ENCODE measurements around the gene WDR4.
"Not testable (repeated sequence)": the region's sequence is repeated elsewhere in the genome, so short reads cannot be mapped to it uniquely, and the experiment has no call there.

The WDR4 gene

DNA sequence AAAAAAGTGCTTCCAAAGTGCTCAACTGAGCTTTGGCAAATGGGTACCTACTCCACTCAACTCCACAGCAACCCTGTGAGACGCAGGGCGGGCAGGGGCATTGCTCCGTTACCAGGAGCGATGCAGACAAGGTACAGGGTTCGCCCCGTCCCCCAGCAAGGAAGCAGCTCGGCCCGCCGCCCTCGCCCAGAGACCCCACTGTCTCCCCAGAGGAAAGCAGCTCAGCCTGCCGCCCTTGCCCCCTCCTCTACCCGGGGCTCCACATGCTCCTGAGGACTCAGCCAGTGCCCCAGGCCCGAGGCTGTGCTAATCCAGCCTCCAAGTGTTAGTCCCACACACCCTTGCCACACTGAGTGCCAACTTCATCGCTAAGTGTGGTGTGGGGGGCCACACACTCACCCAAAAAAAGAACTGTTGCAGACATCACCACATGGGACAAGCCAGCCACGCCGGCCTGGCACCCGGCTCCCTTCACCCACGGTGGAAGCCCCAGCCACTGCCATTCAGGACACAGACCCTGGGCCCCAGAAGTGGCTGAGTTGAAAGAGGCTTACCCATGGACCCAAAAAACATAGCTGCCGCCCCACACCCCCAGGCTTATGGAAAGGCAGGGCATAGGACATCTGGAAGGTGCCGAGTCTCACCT, 26.3 kb downstream of the WDR4 start:
- DNase-seq (ENCODE audit: low spot score), result no peak

DNA sequence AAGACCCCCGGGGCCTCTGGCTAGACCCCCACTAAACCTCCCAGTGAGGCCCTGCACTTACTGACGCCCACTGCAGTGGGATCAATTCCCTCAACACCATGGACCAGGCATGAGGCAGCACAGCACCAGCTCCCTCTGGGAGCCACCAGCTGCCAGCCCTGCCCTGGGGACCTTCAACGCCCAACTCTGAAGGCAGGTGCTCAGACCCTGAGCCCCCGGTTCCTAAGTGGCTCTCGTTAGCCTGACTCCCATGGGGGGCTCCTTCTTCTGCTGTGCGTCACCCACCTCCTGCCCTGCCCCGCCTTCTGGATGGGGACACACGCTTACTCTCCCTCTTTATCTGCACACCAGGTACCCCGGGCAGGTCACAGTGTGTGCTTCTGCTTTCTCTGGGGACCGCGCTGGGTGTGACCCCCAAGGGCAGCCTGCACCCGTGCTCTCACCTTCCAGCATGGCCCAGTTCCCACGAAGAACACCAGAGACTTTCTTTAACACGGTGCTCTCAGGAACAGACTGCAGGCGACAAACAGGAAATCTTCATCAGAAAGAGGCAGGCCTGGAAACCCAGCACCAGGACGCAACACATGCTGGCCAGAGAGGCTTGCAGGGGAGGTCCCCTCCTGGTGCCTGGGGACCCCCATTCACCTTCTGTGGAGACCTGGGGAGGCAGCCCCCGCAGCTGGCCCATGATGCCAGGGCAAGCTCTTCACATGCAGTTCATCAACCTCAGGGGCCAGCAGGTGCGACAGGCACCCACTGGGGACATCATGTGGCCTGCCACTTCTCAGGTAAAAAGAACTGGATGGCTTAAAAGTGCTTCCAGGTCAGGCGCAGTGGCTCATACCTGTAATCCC, 27.3 kb downstream of the WDR4 start:
- no peak for DNase-seq (ENCODE audit: low spot score)

DNA sequence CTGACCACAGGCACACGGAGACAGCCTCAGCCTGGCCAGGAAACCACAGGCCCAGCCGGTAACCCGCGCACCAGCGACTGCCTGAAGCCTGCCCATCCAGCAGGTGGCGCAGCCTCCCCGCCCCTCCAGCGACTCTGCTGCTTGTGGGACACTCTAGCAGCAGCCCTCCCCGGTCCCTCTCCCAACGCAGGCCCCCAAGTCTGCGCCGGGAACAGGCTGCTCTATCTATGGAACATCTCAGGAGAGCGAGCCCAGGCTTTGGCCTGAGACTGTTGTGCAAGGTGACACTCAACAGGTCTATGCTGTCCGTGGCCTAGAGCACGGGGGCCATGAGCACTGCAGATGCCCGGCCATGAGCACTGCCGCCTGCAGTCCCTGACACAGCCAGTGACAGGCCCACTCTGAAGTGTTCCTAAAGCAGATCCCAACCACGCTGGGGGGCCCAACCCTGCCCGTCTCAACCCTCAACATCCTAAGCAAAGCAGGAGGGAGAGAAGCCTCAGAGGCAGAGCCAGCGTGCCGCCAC, 28.4 kb downstream of the WDR4 start:
- peak; percentile 73 for DNase-seq (ENCODE audit: low spot score)

DNA sequence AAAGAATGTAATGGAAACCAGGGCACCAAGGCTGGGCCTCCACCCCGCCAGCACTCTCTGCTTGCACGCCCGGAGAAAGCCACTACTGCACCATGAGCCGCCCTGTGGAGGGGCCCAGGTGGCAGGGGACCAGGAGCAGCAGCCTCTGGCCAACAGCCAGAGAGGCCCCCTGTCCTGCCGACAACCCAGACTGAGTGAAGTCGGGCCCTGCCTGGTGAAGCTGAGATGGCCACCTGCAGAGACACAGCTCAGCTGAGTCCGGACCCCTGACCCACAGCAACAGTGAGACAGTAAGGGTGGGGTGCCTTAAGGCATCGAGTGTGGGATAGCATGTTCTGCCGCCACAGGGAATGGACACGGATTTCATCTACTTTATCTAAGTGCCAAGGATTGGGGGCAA, 28.9 kb downstream of the WDR4 start:
- no peak for DNase-seq (ENCODE audit: low spot score)

DNA sequence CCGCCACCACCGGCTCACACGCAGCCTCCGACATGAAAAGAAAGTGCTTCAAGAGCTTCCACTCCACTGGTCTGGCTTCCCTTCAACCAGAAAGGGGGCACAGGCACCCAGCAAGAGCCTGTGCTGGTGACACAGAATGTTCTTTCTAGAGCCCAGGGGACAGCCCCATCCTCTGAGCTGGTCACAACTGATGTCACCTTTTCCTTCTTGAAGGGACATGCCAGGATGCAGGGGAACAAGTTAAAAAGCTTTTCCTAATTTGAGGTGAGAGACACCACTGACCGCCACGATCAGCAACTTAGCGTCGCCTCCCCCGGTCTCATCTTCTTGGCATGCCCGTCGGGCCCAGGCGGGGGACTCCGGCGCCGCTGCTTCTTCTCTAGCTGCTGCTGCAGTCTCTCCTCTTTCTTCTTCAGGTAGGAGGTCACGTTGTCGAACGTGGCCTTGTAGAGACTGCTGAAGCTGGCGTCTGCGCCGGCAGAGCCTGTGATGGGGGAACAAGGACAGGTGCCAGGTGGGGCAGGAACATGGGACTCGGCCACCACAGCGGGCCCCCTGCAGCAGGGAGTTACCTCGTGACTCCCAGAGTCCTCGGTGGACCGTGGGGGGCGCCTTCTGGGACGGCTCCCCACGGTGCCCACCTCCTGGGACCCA, 29.5 kb downstream of the WDR4 start:
- DNase-seq (ENCODE audit: low spot score), result no peak

DNA sequence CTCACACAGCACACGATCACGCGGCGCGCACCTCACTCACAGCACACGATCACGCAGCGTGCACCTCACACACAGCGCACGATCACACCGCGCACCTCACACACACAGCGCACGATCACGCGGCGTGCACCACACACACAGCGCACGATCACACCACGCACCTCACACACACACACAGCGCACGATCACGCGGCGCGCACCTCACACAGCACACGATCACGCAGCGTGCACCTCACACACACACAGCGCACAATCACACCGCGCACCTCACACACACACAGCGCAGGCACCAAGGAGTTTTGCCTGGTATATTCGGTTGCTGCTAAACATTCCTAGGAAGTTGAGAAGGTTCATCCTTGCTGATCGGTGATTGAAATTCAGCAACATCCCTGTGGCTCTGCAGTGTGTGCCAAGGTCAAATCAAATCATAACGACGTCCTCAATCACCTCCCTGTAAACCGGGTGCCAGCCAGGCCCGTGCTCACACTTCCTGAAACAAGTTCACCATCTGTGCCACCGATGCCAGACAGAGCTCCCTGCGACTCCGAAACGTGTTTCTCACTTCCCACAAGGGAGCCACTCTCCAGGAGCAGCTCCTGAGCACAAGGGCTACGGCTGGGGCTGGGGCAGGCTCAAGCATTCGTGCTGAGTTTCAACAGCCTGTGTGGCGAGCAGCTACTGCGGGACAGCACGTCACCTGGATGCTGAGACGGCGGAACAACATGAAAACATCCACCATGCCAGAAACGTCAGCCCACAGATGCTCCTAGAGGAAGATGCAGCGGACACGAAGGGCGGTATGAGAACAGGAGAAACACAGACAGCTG, 30.2 kb downstream of the WDR4 start:
- DNase-seq (ENCODE audit: low spot score), result no peak

DNA sequence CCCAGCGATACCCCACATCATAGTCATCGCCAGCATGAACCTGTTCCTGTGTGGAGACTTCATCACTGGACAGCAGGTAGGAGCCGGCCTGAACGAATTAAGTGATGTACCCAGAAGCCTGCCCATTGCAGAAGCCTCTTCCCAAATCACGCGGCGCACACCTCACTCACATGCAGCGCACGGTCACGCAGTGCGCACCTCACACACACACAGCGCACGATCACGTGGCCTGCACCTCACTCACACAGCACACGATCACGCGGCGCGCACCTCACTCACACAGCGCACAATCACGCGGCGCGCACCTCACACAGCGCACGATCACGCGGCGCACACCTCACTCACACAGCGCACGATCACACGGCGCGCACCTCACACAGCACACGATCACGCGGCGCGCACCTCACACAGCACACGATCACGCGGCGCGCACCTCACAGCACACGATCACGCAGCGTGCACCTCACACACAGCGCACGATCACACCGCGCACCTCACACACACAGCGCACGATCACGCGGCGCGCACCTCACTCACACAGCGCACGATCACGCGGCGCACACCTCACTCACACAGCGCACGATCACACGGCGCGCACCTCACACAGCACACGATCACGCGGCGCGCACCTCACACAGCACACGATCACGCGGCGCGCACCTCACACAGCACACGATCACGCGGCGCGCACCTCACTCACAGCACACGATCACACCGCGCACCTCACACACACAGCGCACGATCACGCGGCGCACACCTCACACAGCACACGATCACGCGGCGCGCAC, 31.0 kb downstream of the WDR4 start:
- not testable (repeated sequence) for DNase-seq (ENCODE audit: low spot score)

DNA sequence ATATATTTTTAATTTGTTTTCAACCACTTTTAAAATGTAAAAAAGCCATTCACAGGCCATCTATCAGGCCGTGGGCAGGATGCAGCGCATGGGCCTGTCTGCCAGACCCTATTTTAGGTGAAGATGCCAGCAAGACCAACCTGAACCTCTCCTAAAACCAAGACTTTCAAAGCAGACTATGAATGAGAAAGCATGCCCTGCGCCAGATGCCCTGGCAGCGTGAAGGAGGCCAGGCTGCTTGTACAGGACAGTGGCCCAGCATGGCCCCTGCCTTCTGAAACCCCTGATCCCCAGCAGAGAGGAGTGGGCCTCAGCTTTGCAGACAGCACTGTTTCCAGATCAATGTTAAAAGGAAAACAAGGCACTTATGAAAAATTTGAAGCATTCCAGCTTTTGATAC, 31.6 kb downstream of the WDR4 start:
- DNase-seq (ENCODE audit: low spot score), result no peak

DNA sequence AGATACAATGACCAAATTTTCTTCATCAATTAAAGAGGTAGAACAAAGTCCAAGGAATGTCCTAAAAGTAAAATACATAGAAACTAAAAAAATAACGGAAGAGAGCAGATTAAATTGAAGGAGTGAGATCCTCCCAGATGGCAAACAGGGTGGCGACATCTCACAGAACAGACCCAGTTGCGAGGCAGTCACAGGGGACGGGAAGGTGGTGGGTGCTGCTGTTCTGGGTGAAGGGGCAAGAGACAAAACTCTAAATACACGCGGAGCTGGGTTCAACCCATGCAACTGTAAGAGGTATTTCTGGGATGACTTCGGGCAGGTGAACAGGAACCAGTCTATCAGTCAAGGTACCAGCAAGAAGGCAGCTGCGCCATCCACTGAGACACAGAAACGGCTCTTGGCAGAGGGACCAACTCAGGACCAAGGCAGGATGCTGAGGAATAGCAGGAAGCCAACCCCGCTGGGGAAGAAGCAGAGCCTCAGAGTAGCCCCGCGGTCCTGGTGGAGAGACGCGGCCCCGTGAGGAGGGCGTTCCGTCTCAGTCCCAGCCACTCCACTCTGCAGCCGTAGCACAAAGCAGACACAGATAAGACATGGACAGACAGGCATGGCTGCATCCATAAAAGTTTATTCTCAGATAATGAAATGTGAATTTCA, 32.2 kb downstream of the WDR4 start:
- no peak for DNase-seq (ENCODE audit: low spot score)

DNA sequence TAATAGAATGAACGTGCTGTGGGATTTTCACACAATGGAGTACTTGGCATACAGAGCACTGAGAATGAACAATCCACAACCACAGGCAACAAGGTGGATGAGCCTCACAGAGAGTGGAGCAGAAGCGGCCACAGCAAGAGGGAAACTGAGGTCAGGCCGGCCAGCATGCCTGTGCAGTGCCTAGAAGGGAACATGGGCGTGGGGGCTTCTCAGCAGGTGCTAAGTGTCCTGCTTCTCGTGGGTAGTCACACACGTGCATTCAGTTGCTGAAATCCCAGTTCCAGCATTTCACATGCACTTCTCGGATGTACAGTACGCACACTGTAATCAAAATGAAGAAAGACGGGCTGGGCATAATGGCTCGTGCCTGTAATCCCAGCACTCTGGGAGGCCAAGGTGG, 33.1 kb downstream of the WDR4 start:
- no peak for DNase-seq (ENCODE audit: low spot score)

DNA sequence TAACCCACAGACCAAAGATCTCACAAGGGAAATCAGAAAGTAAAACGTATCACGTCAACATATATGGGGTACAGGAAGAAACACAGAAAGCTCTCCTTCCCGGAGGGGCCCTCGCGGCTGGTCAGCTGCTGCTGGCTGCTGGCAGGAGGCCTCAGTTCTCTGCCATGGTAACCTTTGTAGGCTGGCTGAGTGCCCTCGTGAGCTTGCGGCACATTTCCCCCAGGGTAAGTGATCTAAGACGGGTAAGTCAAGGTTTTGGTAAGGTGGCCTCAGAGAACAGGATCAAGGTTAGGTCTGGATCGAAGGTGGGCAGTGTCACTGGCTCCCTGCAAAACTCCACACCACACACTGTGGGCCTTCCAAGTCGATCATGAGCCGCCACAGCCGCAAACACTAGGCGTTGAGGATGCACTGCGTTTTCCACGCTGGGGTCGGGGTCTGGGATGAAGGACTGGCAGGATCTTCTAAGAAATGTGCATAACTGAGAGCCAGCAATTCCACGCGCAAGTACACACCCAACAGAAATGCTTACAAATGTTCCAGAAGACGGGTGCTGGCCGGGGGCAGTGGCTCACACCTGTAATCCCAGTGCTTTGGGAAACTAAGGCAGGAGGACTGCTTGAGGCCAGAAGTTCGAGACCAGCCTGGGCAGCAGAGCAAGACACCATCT, 33.9 kb downstream of the WDR4 start:
- no peak for DNase-seq (ENCODE audit: low spot score)

DNA sequence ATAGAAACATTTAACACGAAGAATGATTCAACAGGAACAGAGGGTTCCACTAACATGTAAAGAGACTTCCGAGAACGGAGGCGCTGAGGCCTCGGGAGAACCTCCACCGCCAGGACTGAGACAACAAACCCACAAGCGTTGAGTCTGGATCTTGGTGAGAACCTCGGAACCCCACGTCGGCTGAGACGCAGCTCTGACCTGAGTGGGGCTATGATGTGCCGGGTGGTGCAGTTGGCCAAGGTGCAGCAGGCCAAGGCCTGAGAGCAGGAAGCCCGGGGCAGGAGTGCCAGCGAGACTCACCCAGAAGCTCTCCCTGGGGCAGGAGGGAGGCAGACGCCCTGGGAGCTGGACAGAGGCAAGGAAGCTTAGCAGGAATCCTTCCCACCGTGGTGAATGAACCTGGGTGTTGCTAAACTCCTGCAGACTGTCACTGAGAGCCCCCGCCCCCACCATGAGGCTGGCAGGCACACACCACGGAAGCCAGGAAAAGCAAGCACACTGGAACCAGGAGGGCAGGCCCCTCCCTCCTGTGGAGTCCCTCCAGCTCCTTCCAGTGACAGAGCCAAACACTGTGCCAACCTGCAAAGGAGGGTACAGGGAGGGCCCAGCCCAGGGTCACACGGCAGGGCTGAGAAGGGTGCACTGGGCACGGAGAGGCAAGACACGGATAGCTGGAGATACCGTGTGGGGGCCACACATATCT, 34.8 kb downstream of the WDR4 start:
- DNase-seq (ENCODE audit: low spot score), result no peak

DNA sequence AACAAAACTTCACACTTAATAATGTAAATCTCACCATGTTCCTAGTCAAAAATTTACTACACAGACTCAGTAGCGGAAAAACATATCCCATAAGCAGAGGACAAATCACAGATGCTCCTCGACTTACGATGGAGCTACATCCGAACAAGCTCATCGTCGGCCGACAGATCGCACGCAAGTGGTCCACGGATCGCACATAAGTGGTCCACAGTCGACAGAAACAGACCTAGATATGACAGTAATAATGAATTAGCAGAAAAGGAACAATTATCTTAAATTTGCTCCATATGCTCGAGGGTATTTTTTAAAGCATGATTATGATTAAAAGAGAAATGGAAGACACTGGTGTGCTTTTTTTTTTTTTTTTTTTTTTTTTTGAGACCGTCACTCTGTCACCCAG, 36.3 kb downstream of the WDR4 start:
- DNase-seq (ENCODE audit: low spot score), result no peak

DNA sequence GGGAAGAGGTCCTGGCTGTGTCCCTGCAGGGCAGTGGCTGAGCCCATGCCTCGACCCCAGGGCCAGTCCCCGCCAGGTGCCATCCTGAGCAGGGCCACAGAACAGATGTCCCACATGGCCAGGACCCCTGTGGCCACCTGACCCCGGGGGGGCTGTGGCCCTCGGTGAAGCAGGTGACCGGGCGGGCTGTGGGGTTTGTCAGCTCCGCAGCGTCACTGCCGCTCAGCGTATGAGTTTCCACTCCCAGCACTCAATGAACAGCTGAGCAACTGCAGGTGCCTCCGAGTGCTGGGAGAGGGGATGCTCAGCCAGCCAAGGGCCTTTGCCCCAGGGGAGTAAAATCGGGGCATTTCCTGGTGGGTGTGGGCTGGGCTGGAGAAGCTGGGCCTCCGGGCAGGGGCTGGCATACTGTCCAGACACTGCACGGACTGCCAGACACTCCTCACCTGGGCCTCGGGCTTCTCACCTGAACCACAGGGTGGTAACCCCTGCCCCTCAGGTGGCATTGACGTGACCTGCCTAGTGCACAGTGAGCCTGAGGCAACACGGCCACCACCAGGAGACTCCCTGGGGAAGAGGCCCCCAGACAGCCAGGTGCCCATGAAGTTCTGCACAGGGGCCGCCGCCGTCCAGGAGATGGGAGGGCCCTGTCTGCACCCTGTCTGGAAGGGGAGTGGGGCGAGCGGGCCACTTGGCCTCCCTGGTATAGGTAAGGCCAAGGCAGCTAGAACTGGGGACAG, 37.3 kb downstream of the WDR4 start:
- not testable (repeated sequence) for DNase-seq (ENCODE audit: low spot score)

DNA sequence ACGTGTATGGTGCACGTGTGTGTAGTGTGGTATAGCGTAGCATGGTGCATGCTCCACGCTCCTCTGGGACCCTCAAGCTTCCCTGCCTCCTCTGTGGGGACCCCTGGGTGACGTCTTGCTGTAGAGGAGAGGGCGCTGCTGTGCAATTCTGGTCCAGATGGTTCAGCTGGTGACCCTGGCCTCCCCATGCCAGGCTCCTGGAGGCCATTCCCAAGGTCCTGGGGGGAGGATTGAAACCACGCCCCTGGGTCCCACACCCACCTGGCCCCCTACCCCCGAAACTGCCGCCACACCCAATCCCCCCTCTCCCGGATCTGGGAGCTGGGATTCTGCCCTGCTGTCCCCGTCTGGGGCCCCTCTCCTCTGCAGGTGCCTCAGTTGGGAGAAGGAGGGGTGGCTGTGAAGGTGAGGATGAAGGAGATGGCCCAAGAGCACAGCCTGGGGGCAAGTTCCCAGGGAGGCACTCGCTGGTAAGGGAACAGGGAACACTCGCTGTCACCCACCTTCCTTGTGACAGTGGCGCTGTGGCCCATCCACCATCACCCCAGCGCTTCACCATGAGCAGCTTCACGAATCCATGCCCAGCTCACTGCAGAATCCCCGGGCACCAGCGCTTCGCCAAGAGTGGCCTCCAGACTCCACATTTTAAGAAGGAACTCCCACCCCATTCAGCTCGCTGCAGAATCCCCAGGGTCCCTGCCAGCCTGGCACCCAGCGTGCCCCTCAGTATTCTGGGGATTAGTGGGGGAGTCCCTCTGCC, 38.0 kb downstream of the WDR4 start:
- DNase-seq (ENCODE audit: low spot score), result peak; percentile 2

DNA sequence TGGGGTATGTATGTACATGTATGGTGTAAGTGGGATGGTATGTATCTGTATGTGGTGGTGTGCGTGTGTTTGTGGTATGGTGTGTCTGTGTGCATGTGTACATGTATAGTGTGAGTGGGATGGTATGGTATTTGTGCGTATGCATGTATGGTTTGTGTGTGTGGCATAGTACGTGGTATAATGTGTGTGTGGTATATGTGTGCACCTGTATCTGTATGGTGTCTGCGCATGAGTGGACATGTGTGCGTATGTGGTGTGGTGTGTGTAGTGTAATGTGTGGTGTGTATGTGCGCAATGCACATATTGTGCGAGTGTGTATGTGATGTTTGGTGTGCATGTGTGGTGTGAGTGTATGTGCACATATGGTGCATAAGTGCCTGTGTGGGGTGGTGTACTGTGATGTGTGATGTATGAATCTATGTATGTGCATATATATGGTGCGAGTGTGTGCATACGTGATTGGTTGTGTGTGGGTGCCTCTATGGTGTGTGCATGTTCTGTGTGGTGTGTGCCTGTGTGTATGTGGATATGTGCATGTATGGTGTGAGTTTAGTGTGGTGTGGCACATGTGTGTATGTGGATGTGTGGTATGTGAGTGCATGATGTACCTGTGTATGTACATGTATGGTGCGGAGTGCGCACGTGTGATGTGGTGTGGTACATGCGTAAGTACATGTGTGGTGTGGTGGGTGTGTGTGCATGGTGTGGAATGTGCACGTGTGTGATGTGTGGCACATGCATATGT, 38.8 kb downstream of the WDR4 start:
- DNase-seq (ENCODE audit: low spot score), result no peak
